Measurements from ENCODE around the gene WNT16.

Gene WNT16

DNA sequence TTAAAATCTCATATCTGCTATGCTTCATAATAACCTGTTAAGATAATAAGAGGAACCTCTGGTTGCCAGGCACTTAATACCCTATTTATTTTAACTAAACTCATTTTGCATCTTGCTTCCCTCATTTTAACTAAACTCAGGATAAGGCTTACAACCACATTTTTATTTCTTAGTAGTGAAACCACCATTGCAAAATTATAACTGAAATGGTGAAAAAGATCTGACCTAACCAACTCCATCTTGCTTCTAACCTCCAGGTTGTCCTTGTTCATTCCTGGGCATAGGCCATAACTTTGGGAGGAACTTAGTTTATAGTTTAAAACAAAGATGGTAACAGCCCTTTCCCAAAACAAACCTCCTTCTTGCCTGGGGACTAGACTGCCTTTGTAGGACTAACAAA lies 61.3 kb downstream of the WNT16 start:
- no peak for DNase-seq (ENCODE audit: low read depth in 2 of 3, low spot score in 1 of 3)

DNA sequence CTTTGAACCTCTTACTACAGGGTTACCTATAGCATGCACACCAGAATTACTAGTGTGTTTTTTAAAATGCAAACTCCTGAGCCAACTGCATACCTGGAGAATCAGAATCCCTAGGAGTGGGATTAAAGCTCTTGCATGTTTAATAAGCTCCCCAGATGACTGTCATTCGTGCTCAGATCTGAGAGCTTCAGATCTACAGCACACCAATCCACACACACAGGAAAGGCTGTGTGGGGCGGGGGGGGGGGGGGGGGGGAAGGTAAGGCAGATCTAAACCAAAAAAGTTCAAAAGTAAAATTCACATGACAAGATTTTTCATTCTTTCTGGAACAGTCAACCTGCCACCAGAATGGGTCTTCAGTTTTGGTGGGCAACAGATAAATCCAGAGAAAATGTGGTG lies 61.8 kb downstream of the WNT16 start:
- no peak for DNase-seq (ENCODE audit: low read depth in 2 of 3, low spot score in 1 of 3)

Measured in stimulated activated CD4-positive, alpha-beta T cell treated with anti-CD3 and anti-CD28 coated beads, Interleukin-12 subunit alpha, Interleukin-12 subunit beta, amount 100 ng/mL, for 48 hours (primary cell).